Keratinocyte (primary cell): ENCODE results near the gene SMIM35. TPM values are rescaled to one million over a fixed set of nuclear protein-coding genes. Genes with fewer than 3 reads are reported as not detected.

Experiments
- DNase-seq: peaks from one replicate; pipeline ENCODE4 v3.0.0-alpha.2; 2011; ENCODE audit warnings: low read depth, missing footprints, low spot score
- FAIRE-seq: peaks from 2 replicates; lab custom pipeline; 2011; peaks lifted over from hg19 to GRCh38; lab: Jason Lieb, UNC
- H2AFZ ChIP-seq: 2 replicates; pipeline ENCODE4 v1.6.0; 2012; ENCODE audit warnings: low read length, control low read depth, inconsistent platforms; ENCODE audit not compliant: control insufficient read depth
- H3K27ac ChIP-seq: 2 replicates; pipeline ENCODE4 v1.5.1; 2011; ENCODE audit warnings: low read length; ENCODE audit not compliant: control insufficient read depth, insufficient read depth
- H3K27me3 ChIP-seq: 3 replicates; pipeline ENCODE4 v1.6.0; 2011; ENCODE audit warnings: low read length; ENCODE audit not compliant: control insufficient read depth, insufficient read depth; ENCODE audit errors: extremely low read depth
- H3K36me3 ChIP-seq, 2 experiments: 2 replicates in 1 of 2; 3 replicates in 1 of 2; pipeline ENCODE4 v1.5.1; 2011; ENCODE audit warnings: low read length in 2 of 2, mild to moderate bottlenecking in 1 of 2; ENCODE audit not compliant: control insufficient read depth in 2 of 2, insufficient read depth in 2 of 2; ENCODE audit errors: extremely low read depth in 1 of 2
- H3K4me1 ChIP-seq: 3 replicates; pipeline ENCODE4 v1.5.1; 2011; ENCODE audit warnings: low read length; ENCODE audit not compliant: control insufficient read depth, insufficient read depth; ENCODE audit errors: extremely low read depth
- H3K4me2 ChIP-seq: 3 replicates; pipeline ENCODE4 v1.6.0; 2011; ENCODE audit warnings: low read depth, low read length; ENCODE audit not compliant: control insufficient read depth, insufficient read depth; ENCODE audit errors: extremely low read depth
- H3K4me3 ChIP-seq, 3 experiments: fragments of 200-600 bp in 1 of 3; sonication (generic) in 1 of 3; 2 replicates in 2 of 3; 3 replicates in 1 of 3; pipeline ENCODE4 v1.5.1; 2011 to 2016; ENCODE audit warnings: low read length in 3 of 3, mild to moderate bottlenecking in 3 of 3, control low read depth in 2 of 3, inconsistent platforms in 1 of 3, low read depth in 1 of 3, mixed read lengths in 1 of 3, mixed run types in 1 of 3, moderate library complexity in 1 of 3; ENCODE audit not compliant: control insufficient read depth in 2 of 3, insufficient read depth in 2 of 3; ENCODE audit errors: extremely low read depth in 1 of 3
- H3K79me2 ChIP-seq: 2 replicates; pipeline ENCODE4 v1.6.0; 2012; ENCODE audit warnings: low read length; ENCODE audit not compliant: control insufficient read depth, insufficient read depth
- H3K9ac ChIP-seq: 3 replicates; pipeline ENCODE4 v1.6.0; 2011; ENCODE audit warnings: low read length; ENCODE audit not compliant: control insufficient read depth, insufficient read depth; ENCODE audit errors: extremely low read depth
- H3K9me1 ChIP-seq: 3 replicates; pipeline ENCODE4 v1.6.0; 2011; ENCODE audit warnings: low read length; ENCODE audit not compliant: control insufficient read depth, insufficient read depth; ENCODE audit errors: extremely low read depth
- H3K9me3 ChIP-seq: 2 replicates; pipeline ENCODE4 v1.5.1; 2012; ENCODE audit warnings: low read depth, low read length; ENCODE audit not compliant: control insufficient read depth
- H4K20me1 ChIP-seq: 3 replicates; pipeline ENCODE4 v1.6.0; 2011; ENCODE audit warnings: low read length; ENCODE audit not compliant: control insufficient read depth, insufficient read depth; ENCODE audit errors: extremely low read depth
- EZH2 ChIP-seq: IDR thresholded peaks from one replicate; pipeline ENCODE4 v1.6.1; 2012; ENCODE audit warnings: inconsistent platforms, mild to moderate bottlenecking, low read length, moderate library complexity
- dilution Hi-C: fragments of 300-500 bp; cut with MboI; formaldehyde crosslinking; loops from one replicate; pipeline ENCODE4 v1.7.0; 2020; ENCODE audit warnings: low sequenced_read_pairs; ENCODE audit not compliant: extremely low pct_ligation_motif_present
- polyA plus RNA-seq, 5 experiments: library from polyadenylated mRNA; depleted of rRNA in 3 of 5; stranded (reverse) in 3 of 5; stranded (forward) in 1 of 5; unstranded in 1 of 5; fragments of >200 nt; gene quantifications; 1 replicate in 1 of 5; 2 replicates in 3 of 5; 3 replicates in 1 of 5; pipeline versions ENCODE4 v1.2.1 to v1.2.3, GENCODE V29; 2011 to 2012; ENCODE audit warnings: missing spikeins in 2 of 5, low read depth in 1 of 5, low replicate concordance in 1 of 5
- TF ChIP-seq, protein P1 (sequence below), 3 experiments: IDR thresholded peaks in 1 of 3; conservative IDR thresholded peaks in 1 of 3; optimal IDR thresholded peaks in 1 of 3; 2 replicates in 2 of 3; 3 replicates in 1 of 3; pipeline versions ENCODE3 to v1.5.1; 2011; ENCODE audit warnings: low read length in 3 of 3, mild to moderate bottlenecking in 3 of 3, moderate library complexity in 2 of 3, control low read depth in 1 of 3, inconsistent platforms in 1 of 3; ENCODE audit not compliant: insufficient read depth in 2 of 3; ENCODE audit errors: extremely low read depth in 1 of 3

The SMIM35 gene
- polyA plus RNA-seq, 1 donor (not counting 4 experiments of a cell fraction or from before 2014, with no cell fraction given): not detected

DNA sequence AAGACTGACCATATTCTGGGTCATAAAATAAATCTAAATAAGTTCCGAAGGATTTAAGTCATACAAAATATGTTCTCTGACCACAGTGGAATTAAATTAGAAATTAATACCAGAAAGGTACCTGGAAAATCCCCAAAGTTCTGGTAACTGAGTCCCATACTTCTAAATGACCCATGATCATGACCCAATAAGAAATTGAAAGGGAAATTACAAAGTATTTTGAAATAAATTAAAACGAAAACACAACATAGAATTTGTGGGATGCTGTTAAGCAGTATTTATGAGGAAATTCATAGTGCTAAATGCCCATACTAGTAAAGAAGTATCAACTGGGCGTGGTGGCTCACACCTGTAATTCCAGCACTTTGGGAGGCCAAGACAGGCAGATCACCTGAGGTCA, 123.9 kb downstream of the SMIM35 start:
- dilution Hi-C loops: no loop called here
- no peak overlapping the region for H3K4me2 ChIP-seq
- no peaks in the 10 kb centered on the region for H3K9me3 ChIP-seq
- DNase-seq: no peak
- H3K4me1 ChIP-seq: no peaks in the 10 kb centered on the region
- TF ChIP-seq, protein P1, sequence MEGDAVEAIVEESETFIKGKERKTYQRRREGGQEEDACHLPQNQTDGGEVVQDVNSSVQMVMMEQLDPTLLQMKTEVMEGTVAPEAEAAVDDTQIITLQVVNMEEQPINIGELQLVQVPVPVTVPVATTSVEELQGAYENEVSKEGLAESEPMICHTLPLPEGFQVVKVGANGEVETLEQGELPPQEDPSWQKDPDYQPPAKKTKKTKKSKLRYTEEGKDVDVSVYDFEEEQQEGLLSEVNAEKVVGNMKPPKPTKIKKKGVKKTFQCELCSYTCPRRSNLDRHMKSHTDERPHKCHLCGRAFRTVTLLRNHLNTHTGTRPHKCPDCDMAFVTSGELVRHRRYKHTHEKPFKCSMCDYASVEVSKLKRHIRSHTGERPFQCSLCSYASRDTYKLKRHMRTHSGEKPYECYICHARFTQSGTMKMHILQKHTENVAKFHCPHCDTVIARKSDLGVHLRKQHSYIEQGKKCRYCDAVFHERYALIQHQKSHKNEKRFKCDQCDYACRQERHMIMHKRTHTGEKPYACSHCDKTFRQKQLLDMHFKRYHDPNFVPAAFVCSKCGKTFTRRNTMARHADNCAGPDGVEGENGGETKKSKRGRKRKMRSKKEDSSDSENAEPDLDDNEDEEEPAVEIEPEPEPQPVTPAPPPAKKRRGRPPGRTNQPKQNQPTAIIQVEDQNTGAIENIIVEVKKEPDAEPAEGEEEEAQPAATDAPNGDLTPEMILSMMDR (optimal IDR thresholded peaks at IDR 0.05 in 1 of 3, IDR thresholded peaks at IDR 0.05 in 1 of 3, conservative IDR thresholded peaks at IDR 0.05 in 1 of 3; ENCODE audit: extremely low read depth in 1 of 3, insufficient read depth in 2 of 3, low read length in 3 of 3): no peak
- no peak for TF ChIP-seq EZH2
- no peaks in the 10 kb centered on the region for H3K79me2 ChIP-seq
- H3K27ac ChIP-seq: no peak overlapping the region
- no peaks in the 10 kb centered on the region for H3K9me1 ChIP-seq
- no peak for FAIRE-seq
- no peaks in the 10 kb centered on the region for H3K27me3 ChIP-seq
- no peak overlapping the region for H3K4me3 ChIP-seq
- no peaks in the 10 kb centered on the region for H3K36me3 ChIP-seq
- no peak overlapping the region for H3K9ac ChIP-seq
- H4K20me1 ChIP-seq: no peaks in the 10 kb centered on the region
- H2AFZ ChIP-seq: no peak overlapping the region

DNA sequence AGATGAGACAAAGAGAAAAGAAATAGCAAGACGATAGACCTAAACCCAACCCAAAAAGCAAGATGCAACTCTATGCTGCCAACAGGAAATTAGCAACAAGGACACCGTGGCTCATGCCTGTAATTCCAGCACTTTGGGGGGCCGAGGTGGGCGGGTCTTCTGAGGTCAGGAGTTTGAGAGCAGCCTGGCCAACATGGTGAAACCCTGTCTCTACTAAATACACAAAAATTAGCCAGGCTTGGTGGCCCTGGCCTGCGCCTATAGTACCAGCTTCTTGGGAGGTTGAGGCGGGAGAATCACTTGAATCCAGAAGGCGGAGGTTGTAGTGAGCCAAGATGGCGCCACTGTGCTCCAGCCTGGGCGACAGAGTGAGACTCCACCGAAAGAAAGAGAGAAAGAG, 124.9 kb downstream of the SMIM35 start:
- TF ChIP-seq, protein P1 (optimal IDR thresholded peaks at IDR 0.05 in 1 of 3, IDR thresholded peaks at IDR 0.05 in 1 of 3, conservative IDR thresholded peaks at IDR 0.05 in 1 of 3; ENCODE audit: extremely low read depth in 1 of 3, insufficient read depth in 2 of 3, low read length in 3 of 3): no peak
- no peak for TF ChIP-seq EZH2
- no peaks in the 10 kb centered on the region for H4K20me1 ChIP-seq
- no peak overlapping the region for H3K9ac ChIP-seq
- DNase-seq: no peak
- H3K4me3 ChIP-seq: no peak overlapping the region
- no peaks in the 10 kb centered on the region for H3K27me3 ChIP-seq
- dilution Hi-C loops: no loop called here
- H3K36me3 ChIP-seq: no peaks in the 10 kb centered on the region
- no peaks in the 10 kb centered on the region for H3K9me3 ChIP-seq
- H2AFZ ChIP-seq: no peak overlapping the region
- no peaks in the 10 kb centered on the region for H3K4me1 ChIP-seq
- H3K4me2 ChIP-seq: no peak overlapping the region
- no peaks in the 10 kb centered on the region for H3K79me2 ChIP-seq
- no peak overlapping the region for H3K27ac ChIP-seq
- H3K9me1 ChIP-seq: no peaks in the 10 kb centered on the region
- FAIRE-seq: no peak
